ENCODE data around the gene SPAG17.

SPAG17 gene

GRCh38 chr1:118084400-118084799 lies 100.6 kb downstream of the SPAG17 start:
- no peak for TF ChIP-seq CTCF (IDR thresholded peaks at IDR 0.05; ENCODE audit: low read depth, low read length)
- H3K4me3 ChIP-seq (ENCODE audit: low read depth, low read length), result no peak overlapping the region
- in situ Hi-C loops (cut with HindIII; ENCODE audit: low sequenced_read_pairs), result no loop called here
- no peak for DNase-seq (ENCODE audit: low read depth, low spot score)

GRCh38 chr1:118082984-118083383 lies 102.0 kb downstream of the SPAG17 start:
- DNase-seq (ENCODE audit: low read depth, low spot score), result no peak
- H3K4me3 ChIP-seq (ENCODE audit: low read depth, low read length), result no peak overlapping the region
- no peak for TF ChIP-seq CTCF (IDR thresholded peaks at IDR 0.05; ENCODE audit: low read depth, low read length)
- in situ Hi-C loops (cut with HindIII; ENCODE audit: low sequenced_read_pairs), result no loop called here

GRCh38 chr1:118081387-118081786 lies 103.6 kb downstream of the SPAG17 start:
- in situ Hi-C loops (cut with HindIII; ENCODE audit: low sequenced_read_pairs), result no loop called here
- no peak for TF ChIP-seq CTCF (IDR thresholded peaks at IDR 0.05; ENCODE audit: low read depth, low read length)
- no peak overlapping the region for H3K4me3 ChIP-seq (ENCODE audit: low read depth, low read length)
- no peak for DNase-seq (ENCODE audit: low read depth, low spot score)

- H3K4me3 ChIP-seq (ENCODE audit: low read depth, low read length), result no peak overlapping the region
- in situ Hi-C loops (cut with HindIII; ENCODE audit: low sequenced_read_pairs), result no loop called here
- DNase-seq (ENCODE audit: low read depth, low spot score), result peak; percentile 41
- peak; percentile 54 for TF ChIP-seq CTCF (IDR thresholded peaks at IDR 0.05; ENCODE audit: low read depth, low read length)
These were observed 107.5 kb downstream of the SPAG17 start for GRCh38 chr1:118077331-118078045.

GRCh38 chr1:118075116-118075515 lies 109.9 kb downstream of the SPAG17 start:
- no peak for DNase-seq (ENCODE audit: low read depth, low spot score)
- in situ Hi-C loops (cut with HindIII; ENCODE audit: low sequenced_read_pairs), result no loop called here
- no peak overlapping the region for H3K4me3 ChIP-seq (ENCODE audit: low read depth, low read length)
- no peak for TF ChIP-seq CTCF (IDR thresholded peaks at IDR 0.05; ENCODE audit: low read depth, low read length)

- H3K4me3 ChIP-seq (ENCODE audit: low read depth, low read length), result no peak overlapping the region
- in situ Hi-C loops (cut with HindIII; ENCODE audit: low sequenced_read_pairs), result no loop called here
- TF ChIP-seq CTCF (IDR thresholded peaks at IDR 0.05; ENCODE audit: low read depth, low read length), result no peak
- DNase-seq (ENCODE audit: low read depth, low spot score), result no peak
These were observed 111.2 kb downstream of the SPAG17 start for GRCh38 chr1:118073648-118074435.
